HepG2 (cell line): ENCODE measurements around the gene PSMD1. TPM values are rescaled to one million over a fixed set of nuclear protein-coding genes. Genes with fewer than 3 reads are reported as not detected.
"Not testable (repeated sequence)": the region's sequence is repeated elsewhere in the genome, so short reads cannot be mapped to it uniquely, and the experiment has no call there.

ENCODE experiments used
- ATAC-seq: fragments of 200-7000 bp; cut with Tn5 transposase; 3 replicates; pipeline ENCODE4 v1.9.1; 2020; ENCODE audit warnings: mild to moderate bottlenecking, moderate library complexity
- BruUV-seq: library from RNA; stranded (reverse); fragments of 400-500 nt; replicated peaks from 2 replicates; lab custom pipeline; 2021; lab: Mats Ljungman, UMichigan
- CTCF ChIA-PET: fragments of 300-600 bp; formaldehyde crosslinking; extraction: SDS; loops from one replicate; lab custom pipeline; 2021; ENCODE audit warnings: low total read pairs, inconsistent platforms, low intra/inter-chr PET ratio; lab: Yijun Ruan, JAX
- POLR2A ChIA-PET: fragments of 350-600 bp; sonication (Branson Sonifier 250); formaldehyde crosslinking; loops from one replicate; lab custom pipeline; 2020; ENCODE audit warnings: antibody characterized with exemption, inconsistent platforms; lab: Yijun Ruan, JAX
- DNase-seq: peaks from one replicate; pipeline ENCODE4 v3.0.0-alpha.2; 2015; ENCODE audit warnings: low spot score
- FAIRE-seq: peaks from 3 replicates; lab custom pipeline; 2011; peaks lifted over from hg19 to GRCh38; lab: Jason Lieb, UNC
- H2AFZ ChIP-seq: one replicate; pipeline ENCODE4 v1.6.1; 2011; ENCODE audit warnings: low read length, inconsistent platforms
- H3K27ac ChIP-seq: fragments of 300-600 bp; 3 replicates; pipeline ENCODE4 v1.8.0; 2011; ENCODE audit warnings: mixed run types, mild to moderate bottlenecking, mixed read lengths, low read length, inconsistent platforms; ENCODE audit not compliant: insufficient read depth; ENCODE audit errors: extremely low read length
- H3K27me3 ChIP-seq, 2 experiments: fragments of 200-600 bp in 1 of 2; 2 replicates in 1 of 2; 3 replicates in 1 of 2; pipeline versions ENCODE4 v1.6.0 to v1.8.0; 2011; ENCODE audit warnings: low read length in 2 of 2, mild to moderate bottlenecking in 2 of 2, moderate library complexity in 2 of 2, inconsistent platforms in 1 of 2; ENCODE audit not compliant: insufficient read depth in 2 of 2, control insufficient read depth in 1 of 2
- H3K36me3 ChIP-seq, 2 experiments: fragments of 200-600 bp in 1 of 2; replicated peaks in 1 of 2; 2 replicates in 1 of 2; 3 replicates in 1 of 2; pipeline versions ENCODE4 v1.5.1 to v1.8.0; 2011; ENCODE audit warnings: low read length in 2 of 2, inconsistent platforms in 1 of 2; ENCODE audit not compliant: insufficient read depth in 2 of 2, control insufficient read depth in 1 of 2
- H3K4me1 ChIP-seq: 2 replicates; pipeline ENCODE4 v1.5.1; 2012; ENCODE audit warnings: low read length, inconsistent platforms; ENCODE audit not compliant: insufficient read depth
- H3K4me2 ChIP-seq: 2 replicates; pipeline ENCODE4 v1.6.0; 2011; ENCODE audit warnings: low read depth, low read length, inconsistent platforms
- H3K4me3 ChIP-seq, 3 experiments: fragments of 200-600 bp in 1 of 3; sonication (generic), shearing (Covaris generic) in 1 of 3; replicated peaks in 1 of 3; 2 replicates each; pipeline ENCODE4 v1.5.1; 2011 to 2016; ENCODE audit warnings: low read length in 3 of 3, inconsistent platforms in 2 of 3, low read depth in 2 of 3, mild to moderate bottlenecking in 2 of 3, control low read depth in 1 of 3, mixed read lengths in 1 of 3; ENCODE audit not compliant: insufficient read depth in 1 of 3
- H3K79me2 ChIP-seq: one replicate; pipeline ENCODE4 v1.6.1; 2011; ENCODE audit warnings: low read length, inconsistent platforms; ENCODE audit not compliant: insufficient read depth
- H3K9ac ChIP-seq: 2 replicates; pipeline ENCODE4 v1.6.0; 2011; ENCODE audit warnings: mild to moderate bottlenecking, low read depth, low read length, inconsistent platforms; ENCODE audit not compliant: insufficient read depth
- H3K9me3 ChIP-seq: 2 replicates; pipeline ENCODE4 v1.5.1; 2012; ENCODE audit warnings: mild to moderate bottlenecking, low read length
- H4K20me1 ChIP-seq: 2 replicates; pipeline ENCODE4 v1.6.0; 2011; ENCODE audit warnings: inconsistent platforms, mild to moderate bottlenecking, low read length, moderate library complexity; ENCODE audit not compliant: insufficient read depth
- DMAP1 ChIP-seq: IDR thresholded peaks from 2 replicates; pipeline ENCODE4 v1.6.1; 2016
- GLI4 ChIP-seq: sonication (generic); formaldehyde crosslinking; IDR thresholded peaks from 2 replicates; pipeline ENCODE4 v1.5.1; 2020; ENCODE audit warnings: missing genetic modification reagents, mild to moderate bottlenecking, moderate library complexity, borderline replicate concordance
- STAG1 ChIP-seq: sonication (generic); formaldehyde crosslinking; IDR thresholded peaks from 2 replicates; pipeline ENCODE4 v1.4.0; 2020; ENCODE audit warnings: missing genetic modification reagents
- ZNF317 ChIP-seq: sonication (generic); formaldehyde crosslinking; IDR thresholded peaks from 2 replicates; pipeline ENCODE4 v1.5.0; 2020; ENCODE audit warnings: mild to moderate bottlenecking, missing genetic modification reagents
- WGBS: methylation state at CpG from one replicate; pipeline ENCODE4 v1.1.6; 2017; ENCODE audit warnings: low lambda C conversion rate; 5-methylcytosine and 5-hydroxymethylcytosine counted together
- in situ Hi-C: cut with HindIII; loops from 2 replicates; pipeline ENCODE4 v1.10.0; 2017; ENCODE audit warnings: low pct_unique_long_range_greater_than_20kb; ENCODE audit not compliant: extremely low pct_ligation_motif_present
- intact Hi-C: fragments of 100-400 bp; cut with micrococcal nuclease; formaldehyde crosslinking; loops from one replicate; pipeline ENCODE4 v1.10.0; 2022; ENCODE audit not compliant: unreplicated experiment
- polyA plus RNA-seq, 8 experiments: library from polyadenylated mRNA; depleted of rRNA in 3 of 8; stranded (reverse) in 7 of 8; unstranded in 1 of 8; fragments of >200 nt; fragmentation: Illumina TruSeq in 4 of 8; extraction: Trizol in 4 of 8; gene quantifications; 2 replicates each; pipeline versions ENCODE4 v1.2.1 to v1.2.3, GENCODE V29; 2011 to 2016; ENCODE audit warnings: low read depth in 4 of 8, missing spikeins in 1 of 8, mixed read lengths in 1 of 8; ENCODE audit not compliant: insufficient read depth in 1 of 8
- total RNA-seq, 5 experiments: library from RNA; depleted of rRNA; stranded (reverse); fragments of >200 nt; fragmentation: Illumina TruSeq; extraction: Trizol; gene quantifications; 2 replicates each; pipeline ENCODE4 v1.2.3, GENCODE V29; 2016; ENCODE audit warnings: low read depth in 1 of 5
- TF ChIP-seq, protein P1 (sequence below): sonication (generic); formaldehyde crosslinking; IDR thresholded peaks from 2 replicates; pipeline ENCODE4 v1.5.0; 2020; ENCODE audit warnings: mild to moderate bottlenecking, missing genetic modification reagents, moderate library complexity

Gene PSMD1
- total and polyA plus RNA-seq, 2 of the 13 experiments (the other 11 are each of a cell fraction or from before 2014, with no cell fraction given): 136 to 191 TPM

DNA sequence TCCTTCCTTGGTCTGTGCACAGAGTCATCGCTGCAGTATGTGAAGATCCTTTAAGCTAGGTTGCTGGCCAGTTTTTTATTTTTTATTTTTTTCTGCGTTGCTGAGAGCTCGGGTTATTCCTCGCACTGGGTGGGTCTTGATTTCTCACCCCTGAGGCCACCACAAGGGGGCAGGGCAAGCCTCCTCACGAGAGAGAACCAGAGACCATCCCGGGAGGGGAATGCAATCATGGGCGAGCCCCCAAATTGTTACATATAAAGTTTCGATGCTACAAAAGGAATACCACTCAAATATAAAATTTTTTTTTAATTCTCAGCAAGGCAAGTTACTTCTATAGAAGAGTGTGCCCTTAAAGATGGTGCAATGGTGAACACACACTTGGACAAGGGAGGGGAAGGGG is 43.3 kb downstream of the PSMD1 start:
- Histone ChIP-seq H3K4me1 (peaks cover 23% of the 10 kb centered on the region), H3K4me2 (no peak overlapping the region), H3K9me3 (no peaks in the 10 kb centered on the region), H3K27me3 (no peaks in the 10 kb centered on the region), H2AFZ (no peak overlapping the region), H3K79me2 (peaks cover 4% of the 10 kb centered on the region), H3K9ac (no peak overlapping the region), H3K4me3 (no peak overlapping the region), H4K20me1 (no peaks in the 10 kb centered on the region), H3K36me3 (peaks cover 0 to 37% of the 10 kb centered on the region in 2 experiments; a peak in 3 of 5 replicates), H3K27ac (no peak overlapping the region)
- in situ Hi-C loops (loop anchor here (10.0 kb wide), 1 partner anchor 315 kb away; no protein-coding TSS in a partner anchor), intact Hi-C loops (loop anchor here (5.0 kb wide), 2 partner anchors 312 to 352 kb away; no protein-coding TSS in a partner anchor)
- no peak for FAIRE-seq
- no peak for ATAC-seq
- ChIA-PET CTCF (no interaction called here), POLR2A (interaction anchor here (1.8 kb wide), 1 partner anchor 47 kb away, joined by 4 read pairs; no protein-coding TSS in a partner anchor)
- TF ChIP-seq GLI4 (no peak), DMAP1 (no peak), ZNF317 (CRISPR knock-in tag) (no peak), STAG1 (peak; percentile 39; the same call in 1 of the 2 replicates)
- TF ChIP-seq, protein P1, sequence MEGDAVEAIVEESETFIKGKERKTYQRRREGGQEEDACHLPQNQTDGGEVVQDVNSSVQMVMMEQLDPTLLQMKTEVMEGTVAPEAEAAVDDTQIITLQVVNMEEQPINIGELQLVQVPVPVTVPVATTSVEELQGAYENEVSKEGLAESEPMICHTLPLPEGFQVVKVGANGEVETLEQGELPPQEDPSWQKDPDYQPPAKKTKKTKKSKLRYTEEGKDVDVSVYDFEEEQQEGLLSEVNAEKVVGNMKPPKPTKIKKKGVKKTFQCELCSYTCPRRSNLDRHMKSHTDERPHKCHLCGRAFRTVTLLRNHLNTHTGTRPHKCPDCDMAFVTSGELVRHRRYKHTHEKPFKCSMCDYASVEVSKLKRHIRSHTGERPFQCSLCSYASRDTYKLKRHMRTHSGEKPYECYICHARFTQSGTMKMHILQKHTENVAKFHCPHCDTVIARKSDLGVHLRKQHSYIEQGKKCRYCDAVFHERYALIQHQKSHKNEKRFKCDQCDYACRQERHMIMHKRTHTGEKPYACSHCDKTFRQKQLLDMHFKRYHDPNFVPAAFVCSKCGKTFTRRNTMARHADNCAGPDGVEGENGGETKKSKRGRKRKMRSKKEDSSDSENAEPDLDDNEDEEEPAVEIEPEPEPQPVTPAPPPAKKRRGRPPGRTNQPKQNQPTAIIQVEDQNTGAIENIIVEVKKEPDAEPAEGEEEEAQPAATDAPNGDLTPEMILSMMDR: peak; percentile 54
- no TSS peak for BruUV-seq
- 95% methylated on average over 8 of the region's 8 CpGs for WGBS
- DNase-seq: no peak

DNA sequence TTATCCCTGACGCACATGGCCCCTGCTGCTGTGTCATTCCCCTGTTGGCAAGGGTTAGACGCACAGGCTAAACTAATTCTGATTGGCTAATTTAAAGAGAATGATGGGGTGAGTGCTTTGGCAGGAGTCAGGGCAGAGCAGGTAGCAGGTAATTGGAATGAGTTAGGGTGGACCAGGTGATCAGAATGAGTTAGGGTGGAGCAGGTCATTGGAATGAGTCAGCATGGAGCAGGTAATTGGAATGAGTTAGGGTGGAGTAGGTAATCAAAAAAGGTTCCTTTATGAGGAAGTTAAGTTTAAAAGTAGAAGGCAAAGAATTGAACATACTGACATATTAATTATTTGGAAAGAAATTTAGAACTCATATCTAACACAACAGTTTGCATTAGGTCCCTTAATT is 43.7 kb downstream of the PSMD1 start:
- in situ Hi-C loops: loop anchor here (10.0 kb wide), 1 partner anchor 314 kb away; no protein-coding TSS in a partner anchor
- H3K9me3 ChIP-seq, H3K4me3 ChIP-seq, DNase-seq, CTCF ChIA-PET, BruUV-seq, ATAC-seq, H2AFZ ChIP-seq, H3K9ac ChIP-seq, FAIRE-seq, H3K27me3 ChIP-seq, H3K79me2 ChIP-seq, H4K20me1 ChIP-seq: not testable (repeated sequence)
- H3K36me3 ChIP-seq: peaks cover 0 to 35% of the 10 kb centered on the region in 2 experiments; a peak in 3 of 5 replicates
- WGBS: 93% methylated on average over 2 of the region's 2 CpGs
- H3K4me2 ChIP-seq: 0 out of 2 replicates have a peak overlapping the region, but pooled peaks have one; percentile 22
- POLR2A ChIA-PET: interaction anchor here (1.8 kb wide), 1 partner anchor 47 kb away, joined by 4 read pairs; no protein-coding TSS in a partner anchor
- H3K27ac ChIP-seq: peak overlapping the region; percentile 7
- intact Hi-C loops: loop anchor here (5.0 kb wide), 2 partner anchors 312 to 352 kb away; no protein-coding TSS in a partner anchor
- H3K4me1 ChIP-seq: peaks cover 23% of the 10 kb centered on the region
